ENCODE results near the gene CNTNAP4.

- TF ChIP-seq CTCF (IDR thresholded peaks at IDR 0.05 in 2 of 3, conservative IDR thresholded peaks at IDR 0.05 in 1 of 3; ENCODE audit: borderline replicate concordance in 1 of 3, insufficient read depth in 1 of 3, low read depth in 2 of 3, low read length in 2 of 3) (no peak), EZH2 (IDR thresholded peaks at IDR 0.05) (no peak), POLR2A (IDR thresholded peaks at IDR 0.05; ENCODE audit: borderline replicate concordance, extremely low read depth, insufficient read depth, insufficient read length) (no peak), RAD21 (IDR thresholded peaks at IDR 0.05; ENCODE audit: low read depth) (no peak), ATF3 (IDR thresholded peaks at IDR 0.05) (no peak), ELF1 (IDR thresholded peaks at IDR 0.05; ENCODE audit: borderline replicate concordance, low read depth) (no peak)
- TF ChIP-seq, protein P1, sequence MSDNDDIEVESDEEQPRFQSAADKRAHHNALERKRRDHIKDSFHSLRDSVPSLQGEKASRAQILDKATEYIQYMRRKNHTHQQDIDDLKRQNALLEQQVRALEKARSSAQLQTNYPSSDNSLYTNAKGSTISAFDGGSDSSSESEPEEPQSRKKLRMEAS (IDR thresholded peaks at IDR 0.05): no peak
- TF ChIP-seq, protein P2, sequence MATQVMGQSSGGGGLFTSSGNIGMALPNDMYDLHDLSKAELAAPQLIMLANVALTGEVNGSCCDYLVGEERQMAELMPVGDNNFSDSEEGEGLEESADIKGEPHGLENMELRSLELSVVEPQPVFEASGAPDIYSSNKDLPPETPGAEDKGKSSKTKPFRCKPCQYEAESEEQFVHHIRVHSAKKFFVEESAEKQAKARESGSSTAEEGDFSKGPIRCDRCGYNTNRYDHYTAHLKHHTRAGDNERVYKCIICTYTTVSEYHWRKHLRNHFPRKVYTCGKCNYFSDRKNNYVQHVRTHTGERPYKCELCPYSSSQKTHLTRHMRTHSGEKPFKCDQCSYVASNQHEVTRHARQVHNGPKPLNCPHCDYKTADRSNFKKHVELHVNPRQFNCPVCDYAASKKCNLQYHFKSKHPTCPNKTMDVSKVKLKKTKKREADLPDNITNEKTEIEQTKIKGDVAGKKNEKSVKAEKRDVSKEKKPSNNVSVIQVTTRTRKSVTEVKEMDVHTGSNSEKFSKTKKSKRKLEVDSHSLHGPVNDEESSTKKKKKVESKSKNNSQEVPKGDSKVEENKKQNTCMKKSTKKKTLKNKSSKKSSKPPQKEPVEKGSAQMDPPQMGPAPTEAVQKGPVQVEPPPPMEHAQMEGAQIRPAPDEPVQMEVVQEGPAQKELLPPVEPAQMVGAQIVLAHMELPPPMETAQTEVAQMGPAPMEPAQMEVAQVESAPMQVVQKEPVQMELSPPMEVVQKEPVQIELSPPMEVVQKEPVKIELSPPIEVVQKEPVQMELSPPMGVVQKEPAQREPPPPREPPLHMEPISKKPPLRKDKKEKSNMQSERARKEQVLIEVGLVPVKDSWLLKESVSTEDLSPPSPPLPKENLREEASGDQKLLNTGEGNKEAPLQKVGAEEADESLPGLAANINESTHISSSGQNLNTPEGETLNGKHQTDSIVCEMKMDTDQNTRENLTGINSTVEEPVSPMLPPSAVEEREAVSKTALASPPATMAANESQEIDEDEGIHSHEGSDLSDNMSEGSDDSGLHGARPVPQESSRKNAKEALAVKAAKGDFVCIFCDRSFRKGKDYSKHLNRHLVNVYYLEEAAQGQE (IDR thresholded peaks at IDR 0.05; ENCODE audit: low read depth): no peak
These were observed 132.5 kb downstream of the CNTNAP4 start for GRCh38 chr16:76409706-76410105.

Measured in HCT116 (cell line).